ENCODE data around the gene SLC38A1.
"Not testable (repeated sequence)": the region's sequence is repeated elsewhere in the genome, so short reads cannot be mapped to it uniquely, and the experiment has no call there.

Gene SLC38A1

GRCh38 chr12:46299851-46300250, 31.0 kb upstream of the SLC38A1 start:
- Histone ChIP-seq H4K8ac (ENCODE audit: low read depth, low read length) (no peak overlapping the region), H3K23ac (ENCODE audit: low read length) (no peak overlapping the region), H3K4me1 (ENCODE audit: control insufficient read depth, low read depth, low read length) (no peaks in the 10 kb centered on the region), H3K27ac (ENCODE audit: low read depth, low read length) (no peak overlapping the region), H2BK5ac (ENCODE audit: low read length) (no peak overlapping the region), H3K18ac (ENCODE audit: low read length) (no peak overlapping the region), H3K36me3 (ENCODE audit: control insufficient read depth, insufficient read depth, low read length) (no peaks in the 10 kb centered on the region), H3K27me3 (ENCODE audit: insufficient read depth, low read length, poor library complexity) (no peaks in the 10 kb centered on the region), H3K4me2 (ENCODE audit: low read length) (no peak overlapping the region), H3K9ac (ENCODE audit: low read length) (no peak overlapping the region), H3K4me3 (ENCODE audit: low read length) (no peak overlapping the region), H3K79me1 (ENCODE audit: low read length) (no peaks in the 10 kb centered on the region), H4K5ac (ENCODE audit: low read length) (no peak overlapping the region), H3K79me2 (ENCODE audit: control insufficient read depth, insufficient read depth, low read length) (no peaks in the 10 kb centered on the region), H2BK120ac (ENCODE audit: low read depth, low read length) (no peak overlapping the region), H3K56ac (ENCODE audit: low read length) (no peak overlapping the region), H2BK15ac (replicated peaks; ENCODE audit: low read depth) (no peak overlapping the region), H2AK5ac (ENCODE audit: low read length) (no peak overlapping the region), H3K4ac (ENCODE audit: low read depth, low read length) (no peak overlapping the region)
- DNase-seq, result no peak

GRCh38 chr12:46298261-46298660, 29.4 kb upstream of the SLC38A1 start:
- H3K79me1 ChIP-seq (ENCODE audit: low read length), result no peaks in the 10 kb centered on the region

GRCh38 chr12:46296822-46297221, 28.0 kb upstream of the SLC38A1 start:
- no peak overlapping the region for H3K23ac ChIP-seq (ENCODE audit: low read length)
- no peak overlapping the region for H2BK15ac ChIP-seq (replicated peaks; ENCODE audit: low read depth)
- no peak overlapping the region for H3K9ac ChIP-seq (ENCODE audit: low read length)
- no peak overlapping the region for H2BK5ac ChIP-seq (ENCODE audit: low read length)
- no peak for DNase-seq
- no peak overlapping the region for H4K8ac ChIP-seq (ENCODE audit: low read depth, low read length)
- no peaks in the 10 kb centered on the region for H3K79me1 ChIP-seq (ENCODE audit: low read length)
- H3K27ac ChIP-seq (ENCODE audit: low read depth, low read length), result no peak overlapping the region
- no peak overlapping the region for H3K18ac ChIP-seq (ENCODE audit: low read length)
- H3K4me2 ChIP-seq (ENCODE audit: low read length), result no peak overlapping the region
- H3K4me1 ChIP-seq (ENCODE audit: control insufficient read depth, low read depth, low read length), result no peaks in the 10 kb centered on the region
- H3K79me2 ChIP-seq (ENCODE audit: control insufficient read depth, insufficient read depth, low read length), result no peaks in the 10 kb centered on the region
- no peaks in the 10 kb centered on the region for H3K27me3 ChIP-seq (ENCODE audit: insufficient read depth, low read length, poor library complexity)
- H3K4me3 ChIP-seq (ENCODE audit: low read length), result no peak overlapping the region
- H3K56ac ChIP-seq (ENCODE audit: low read length), result no peak overlapping the region
- H2AK5ac ChIP-seq (ENCODE audit: low read length), result no peak overlapping the region
- no peak overlapping the region for H4K5ac ChIP-seq (ENCODE audit: low read length)
- H3K4ac ChIP-seq (ENCODE audit: low read depth, low read length), result no peak overlapping the region
- no peaks in the 10 kb centered on the region for H3K36me3 ChIP-seq (ENCODE audit: control insufficient read depth, insufficient read depth, low read length)
- WGBS (ENCODE audit: extremely low coverage, insufficient coverage, low lambda C conversion rate), result no CpG with 5 or more reads among the region's 4 CpGs
- H2BK120ac ChIP-seq (ENCODE audit: low read depth, low read length), result no peak overlapping the region

More at GRCh38 chr12:46298261-46298660, 29.4 kb upstream of the SLC38A1 start:
- no peaks in the 10 kb centered on the region for H3K79me2 ChIP-seq (ENCODE audit: control insufficient read depth, insufficient read depth, low read length)
- H4K8ac ChIP-seq (ENCODE audit: low read depth, low read length), result no peak overlapping the region
- no peak overlapping the region for H3K56ac ChIP-seq (ENCODE audit: low read length)
- WGBS (ENCODE audit: extremely low coverage, insufficient coverage, low lambda C conversion rate), result no CpG with 5 or more reads among the region's 2 CpGs
- H3K4ac ChIP-seq (ENCODE audit: low read depth, low read length), result no peak overlapping the region
- no peaks in the 10 kb centered on the region for H3K36me3 ChIP-seq (ENCODE audit: control insufficient read depth, insufficient read depth, low read length)
- H3K4me2 ChIP-seq (ENCODE audit: low read length), result no peak overlapping the region
- no peak overlapping the region for H3K18ac ChIP-seq (ENCODE audit: low read length)
- H4K5ac ChIP-seq (ENCODE audit: low read length), result no peak overlapping the region
- no peaks in the 10 kb centered on the region for H3K27me3 ChIP-seq (ENCODE audit: insufficient read depth, low read length, poor library complexity)
- no peak overlapping the region for H3K27ac ChIP-seq (ENCODE audit: low read depth, low read length)
- H3K4me1 ChIP-seq (ENCODE audit: control insufficient read depth, low read depth, low read length), result no peaks in the 10 kb centered on the region
- no peak overlapping the region for H2BK120ac ChIP-seq (ENCODE audit: low read depth, low read length)
- H2AK5ac ChIP-seq (ENCODE audit: low read length), result no peak overlapping the region
- no peak overlapping the region for H2BK5ac ChIP-seq (ENCODE audit: low read length)
- no peak overlapping the region for H2BK15ac ChIP-seq (replicated peaks; ENCODE audit: low read depth)
- no peak overlapping the region for H3K9ac ChIP-seq (ENCODE audit: low read length)
- no peak for DNase-seq
- H3K4me3 ChIP-seq (ENCODE audit: low read length), result no peak overlapping the region
- no peak overlapping the region for H3K23ac ChIP-seq (ENCODE audit: low read length)

- Histone ChIP-seq H3K27ac (ENCODE audit: low read depth, low read length) (no peak overlapping the region), H4K5ac (ENCODE audit: low read length) (no peak overlapping the region), H3K36me3 (ENCODE audit: control insufficient read depth, insufficient read depth, low read length) (no peaks in the 10 kb centered on the region), H3K4me2 (ENCODE audit: low read length) (no peak overlapping the region), H2BK5ac (ENCODE audit: low read length) (no peak overlapping the region), H4K8ac (ENCODE audit: low read depth, low read length) (no peak overlapping the region), H3K4ac (ENCODE audit: low read depth, low read length) (no peak overlapping the region), H3K56ac (ENCODE audit: low read length) (no peak overlapping the region), H3K23ac (ENCODE audit: low read length) (no peak overlapping the region), H2BK120ac (ENCODE audit: low read depth, low read length) (no peak overlapping the region), H2AK5ac (ENCODE audit: low read length) (no peak overlapping the region), H3K9ac (ENCODE audit: low read length) (no peak overlapping the region), H3K18ac (ENCODE audit: low read length) (no peak overlapping the region), H3K79me1 (ENCODE audit: low read length) (no peaks in the 10 kb centered on the region), H3K27me3 (ENCODE audit: insufficient read depth, low read length, poor library complexity) (no peaks in the 10 kb centered on the region), H3K4me1 (ENCODE audit: control insufficient read depth, low read depth, low read length) (no peaks in the 10 kb centered on the region), H3K4me3 (ENCODE audit: low read length) (no peak overlapping the region), H2BK15ac (replicated peaks; ENCODE audit: low read depth) (no peak overlapping the region), H3K79me2 (ENCODE audit: control insufficient read depth, insufficient read depth, low read length) (no peaks in the 10 kb centered on the region)
- no CpG with 5 or more reads among the region's 2 CpGs for WGBS (ENCODE audit: extremely low coverage, insufficient coverage, low lambda C conversion rate)
- no peak for DNase-seq
These were observed 24.0 kb upstream of the SLC38A1 start for GRCh38 chr12:46292754-46293402.

GRCh38 chr12:46291953-46292352, 23.1 kb upstream of the SLC38A1 start:
- DNase-seq; H2AK5ac ChIP-seq (ENCODE audit: low read length); H3K4me3 ChIP-seq (ENCODE audit: low read length); H4K8ac ChIP-seq (ENCODE audit: low read depth, low read length); H2BK15ac ChIP-seq (replicated peaks; ENCODE audit: low read depth); H3K27ac ChIP-seq (ENCODE audit: low read depth, low read length); H3K27me3 ChIP-seq (ENCODE audit: insufficient read depth, low read length, poor library complexity); H3K56ac ChIP-seq (ENCODE audit: low read length); H3K18ac ChIP-seq (ENCODE audit: low read length); H2BK120ac ChIP-seq (ENCODE audit: low read depth, low read length); H3K9ac ChIP-seq (ENCODE audit: low read length); H3K79me2 ChIP-seq (ENCODE audit: control insufficient read depth, insufficient read depth, low read length); H3K79me1 ChIP-seq (ENCODE audit: low read length); H4K5ac ChIP-seq (ENCODE audit: low read length); H3K4me2 ChIP-seq (ENCODE audit: low read length); H3K36me3 ChIP-seq (ENCODE audit: control insufficient read depth, insufficient read depth, low read length); H3K23ac ChIP-seq (ENCODE audit: low read length); H3K4me1 ChIP-seq (ENCODE audit: control insufficient read depth, low read depth, low read length); H2BK5ac ChIP-seq (ENCODE audit: low read length); H3K4ac ChIP-seq (ENCODE audit: low read depth, low read length): not testable (repeated sequence)
- no CpG with 5 or more reads among the region's 3 CpGs for WGBS (ENCODE audit: extremely low coverage, insufficient coverage, low lambda C conversion rate)

GRCh38 chr12:46285177-46285576, 16.3 kb upstream of the SLC38A1 start:
- H2BK5ac ChIP-seq (ENCODE audit: low read length); H3K79me2 ChIP-seq (ENCODE audit: control insufficient read depth, insufficient read depth, low read length); H3K4ac ChIP-seq (ENCODE audit: low read depth, low read length); H3K36me3 ChIP-seq (ENCODE audit: control insufficient read depth, insufficient read depth, low read length); H3K4me1 ChIP-seq (ENCODE audit: control insufficient read depth, low read depth, low read length); H3K23ac ChIP-seq (ENCODE audit: low read length); H4K8ac ChIP-seq (ENCODE audit: low read depth, low read length); H3K27me3 ChIP-seq (ENCODE audit: insufficient read depth, low read length, poor library complexity); H2BK120ac ChIP-seq (ENCODE audit: low read depth, low read length); H2BK15ac ChIP-seq (replicated peaks; ENCODE audit: low read depth); H3K4me3 ChIP-seq (ENCODE audit: low read length); H3K4me2 ChIP-seq (ENCODE audit: low read length); H3K79me1 ChIP-seq (ENCODE audit: low read length); H4K5ac ChIP-seq (ENCODE audit: low read length); DNase-seq; H3K18ac ChIP-seq (ENCODE audit: low read length); H3K9ac ChIP-seq (ENCODE audit: low read length); H2AK5ac ChIP-seq (ENCODE audit: low read length); H3K27ac ChIP-seq (ENCODE audit: low read depth, low read length); H3K56ac ChIP-seq (ENCODE audit: low read length): not testable (repeated sequence)
- no CpG with 5 or more reads among the region's 2 CpGs for WGBS (ENCODE audit: extremely low coverage, insufficient coverage, low lambda C conversion rate)
